Measurements from ENCODE around the gene PEA15. TPM values are rescaled to one million over a fixed set of nuclear protein-coding genes. Genes with fewer than 3 reads are reported as not detected.

The PEA15 gene
- total RNA-seq, 2 donors from 2014 or later, result 50.4 to 184 TPM

DNA sequence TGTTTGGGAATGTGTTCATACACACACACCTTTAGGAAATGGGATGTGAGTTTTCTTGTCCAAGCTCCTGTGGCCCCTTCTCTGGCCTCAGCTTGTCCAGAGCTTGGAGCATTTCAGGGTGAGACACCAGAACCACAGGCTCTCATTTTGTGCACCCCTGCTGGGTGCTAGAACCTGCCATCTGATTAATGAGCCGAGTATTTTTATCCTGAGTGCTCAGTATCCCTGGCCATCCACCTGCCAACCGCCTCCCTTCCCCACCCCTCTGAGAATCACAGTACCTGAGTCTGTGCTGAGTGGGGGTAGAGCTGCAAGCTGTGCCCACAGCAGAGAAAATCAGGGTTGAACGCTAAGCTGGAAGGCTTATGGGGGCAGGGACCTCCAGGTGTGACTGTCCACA, 13.4 kb upstream of the PEA15 start:
- DNase-seq (ENCODE audit: low spot score), result no peak
- WGBS, result 91% methylated on average over 3 of the region's 3 CpGs

GRCh38 chr1:160192234-160192633, 12.9 kb upstream of the PEA15 start:
- no peak for DNase-seq (ENCODE audit: low spot score)
- Histone ChIP-seq H3K36me3 (no peaks in the 10 kb centered on the region), H3K9me3 (no peaks in the 10 kb centered on the region), H3K27ac (no peak overlapping the region), H3K4me3 (no peak overlapping the region), H3K4me1 (replicated peaks) (peaks cover 3% of the 10 kb centered on the region), H3K27me3 (replicated peaks; ENCODE audit: insufficient read depth) (no peaks in the 10 kb centered on the region)
- no peak for TF ChIP-seq POLR2AphosphoS5 (IDR thresholded peaks at IDR 0.05)
- TF ChIP-seq POLR2A (IDR thresholded peaks at IDR 0.05), result no peak
- TF ChIP-seq, protein P1, sequence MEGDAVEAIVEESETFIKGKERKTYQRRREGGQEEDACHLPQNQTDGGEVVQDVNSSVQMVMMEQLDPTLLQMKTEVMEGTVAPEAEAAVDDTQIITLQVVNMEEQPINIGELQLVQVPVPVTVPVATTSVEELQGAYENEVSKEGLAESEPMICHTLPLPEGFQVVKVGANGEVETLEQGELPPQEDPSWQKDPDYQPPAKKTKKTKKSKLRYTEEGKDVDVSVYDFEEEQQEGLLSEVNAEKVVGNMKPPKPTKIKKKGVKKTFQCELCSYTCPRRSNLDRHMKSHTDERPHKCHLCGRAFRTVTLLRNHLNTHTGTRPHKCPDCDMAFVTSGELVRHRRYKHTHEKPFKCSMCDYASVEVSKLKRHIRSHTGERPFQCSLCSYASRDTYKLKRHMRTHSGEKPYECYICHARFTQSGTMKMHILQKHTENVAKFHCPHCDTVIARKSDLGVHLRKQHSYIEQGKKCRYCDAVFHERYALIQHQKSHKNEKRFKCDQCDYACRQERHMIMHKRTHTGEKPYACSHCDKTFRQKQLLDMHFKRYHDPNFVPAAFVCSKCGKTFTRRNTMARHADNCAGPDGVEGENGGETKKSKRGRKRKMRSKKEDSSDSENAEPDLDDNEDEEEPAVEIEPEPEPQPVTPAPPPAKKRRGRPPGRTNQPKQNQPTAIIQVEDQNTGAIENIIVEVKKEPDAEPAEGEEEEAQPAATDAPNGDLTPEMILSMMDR (IDR thresholded peaks at IDR 0.05), result no peak
- intact Hi-C loops (cut with DNase I), result loop anchor here (2.0 to 5.0 kb wide), 3 partner anchors 60 to 99 kb away; no protein-coding TSS in a partner anchor

More for the DNA sequence above, 13.4 kb upstream of the PEA15 start:
- no peak overlapping the region for H3K4me3 ChIP-seq
- no peaks in the 10 kb centered on the region for H3K9me3 ChIP-seq
- TF ChIP-seq POLR2AphosphoS5 (IDR thresholded peaks at IDR 0.05) (no peak), POLR2A (IDR thresholded peaks at IDR 0.05) (no peak)
- TF ChIP-seq, protein P1 (IDR thresholded peaks at IDR 0.05), result no peak
- intact Hi-C loops (cut with DNase I), result loop anchor here (2.0 to 5.0 kb wide), 3 partner anchors 61 to 99 kb away; no protein-coding TSS in a partner anchor
- H3K36me3 ChIP-seq, result no peaks in the 10 kb centered on the region
- no peak overlapping the region for H3K27ac ChIP-seq
- H3K4me1 ChIP-seq (replicated peaks), result peaks cover 3% of the 10 kb centered on the region
- no peaks in the 10 kb centered on the region for H3K27me3 ChIP-seq (replicated peaks; ENCODE audit: insufficient read depth)

- peak; percentile 80 for DNase-seq (ENCODE audit: low spot score)
- H3K4me1 ChIP-seq (replicated peaks), result peaks cover 3% of the 10 kb centered on the region
- H3K36me3 ChIP-seq, result no peaks in the 10 kb centered on the region
- TF ChIP-seq POLR2A (IDR thresholded peaks at IDR 0.05), result no peak
- TF ChIP-seq POLR2AphosphoS5 (IDR thresholded peaks at IDR 0.05), result peak; percentile 87
- TF ChIP-seq, protein P1 (IDR thresholded peaks at IDR 0.05), result peak; percentile 93 to 99 (median 97)
- 29% methylated on average over 16 of the region's 16 CpGs for WGBS
- H3K4me3 ChIP-seq, result no peak overlapping the region
- H3K27me3 ChIP-seq (replicated peaks; ENCODE audit: insufficient read depth), result no peaks in the 10 kb centered on the region
- no peak overlapping the region for H3K27ac ChIP-seq
- H3K9me3 ChIP-seq, result no peaks in the 10 kb centered on the region
- intact Hi-C loops (cut with DNase I), result loop anchor here (1.0 to 5.0 kb wide), 4 partner anchors 27 to 98 kb away; no protein-coding TSS in a partner anchor
These were observed 11.9 kb upstream of the PEA15 start for GRCh38 chr1:160193091-160193819.

GRCh38 chr1:160193832-160194736, 11.1 kb upstream of the PEA15 start:
- H3K9me3 ChIP-seq, result no peaks in the 10 kb centered on the region
- no peak overlapping the region for H3K27ac ChIP-seq
- WGBS, result 89% methylated on average over 9 of the region's 9 CpGs
- TF ChIP-seq, protein P1 (IDR thresholded peaks at IDR 0.05), result no peak
- TF ChIP-seq POLR2AphosphoS5 (IDR thresholded peaks at IDR 0.05), result no peak
- TF ChIP-seq POLR2A (IDR thresholded peaks at IDR 0.05), result no peak
- intact Hi-C loops (cut with DNase I), result loop anchor here (1.0 to 5.0 kb wide), 4 partner anchors 26 to 97 kb away; no protein-coding TSS in a partner anchor
- no peak for DNase-seq (ENCODE audit: low spot score)
- no peaks in the 10 kb centered on the region for H3K27me3 ChIP-seq (replicated peaks; ENCODE audit: insufficient read depth)
- no peak overlapping the region for H3K4me3 ChIP-seq
- H3K36me3 ChIP-seq, result no peaks in the 10 kb centered on the region
- peaks cover 3% of the 10 kb centered on the region for H3K4me1 ChIP-seq (replicated peaks)

All from prostate gland (tissue), 2 donors.